CD4-positive, alpha-beta memory T cell (primary cell): ENCODE data around the gene MAPKAPK2. TPM values are rescaled to one million over a fixed set of nuclear protein-coding genes. Genes with fewer than 3 reads are reported as not detected.

Experiments
- CTCF ChIA-PET: fragments of 350-600 bp; sonication (Branson Sonifier 250); formaldehyde crosslinking; loops from one replicate; lab custom pipeline; 2021; ENCODE audit warnings: inconsistent platforms; ENCODE audit not compliant: partially characterized antibody; lab: Charles Lee
- POLR2A ChIA-PET: fragments of 350-600 bp; sonication (Branson Sonifier 250); formaldehyde crosslinking; loops from one replicate; lab custom pipeline; 2021; ENCODE audit not compliant: partially characterized antibody; lab: Charles Lee
- DNase-seq, 5 donors: peaks; one replicate each; pipeline versions ENCODE4 v3.0.0 to v3.0.0-alpha.2; 2020 to 2022; ENCODE audit warnings: mixed read lengths in 1 of 5
- H3K27ac ChIP-seq: one replicate; pipeline ENCODE4 v1.7.0; 2013; ENCODE audit warnings: low read depth, low read length
- H3K27me3 ChIP-seq: 2 replicates; pipeline ENCODE4 v1.7.0; 2013; ENCODE audit warnings: mild to moderate bottlenecking, low read length, moderate library complexity; ENCODE audit not compliant: insufficient read depth
- H3K36me3 ChIP-seq: 2 replicates; pipeline ENCODE4 v1.7.0; 2013; ENCODE audit warnings: mild to moderate bottlenecking, low read length, moderate library complexity; ENCODE audit not compliant: insufficient read depth
- H3K4me1 ChIP-seq: 2 replicates; pipeline ENCODE4 v1.7.0; 2013; ENCODE audit warnings: mild to moderate bottlenecking, low read length, moderate library complexity; ENCODE audit not compliant: insufficient read depth
- H3K4me3 ChIP-seq, 2 donors: one replicate each; pipeline ENCODE4 v1.7.0; 2013; ENCODE audit warnings: low read length in 2 of 2, mild to moderate bottlenecking in 1 of 2
- H3K9me3 ChIP-seq, 2 donors: one replicate each; pipeline ENCODE4 v1.7.0; 2013; ENCODE audit warnings: low read length in 2 of 2, control low read depth in 1 of 2; ENCODE audit not compliant: control insufficient read depth in 1 of 2
- H3K27ac Mint-ChIP-seq, 7 donors: one replicate each; pipeline ENCODE4 v1.8.0; 2020 to 2021; ENCODE audit warnings: mixed read lengths in 7 of 7, mild to moderate bottlenecking in 6 of 7, inconsistent platforms in 3 of 7, moderate library complexity in 3 of 7
- H3K27me3 Mint-ChIP-seq, 2 donors: one replicate each; pipeline ENCODE4 v1.8.0; 2020 to 2021; ENCODE audit warnings: mixed read lengths in 2 of 2
- H3K36me3 Mint-ChIP-seq, 2 donors: one replicate each; pipeline ENCODE4 v1.8.0; 2020 to 2021; ENCODE audit warnings: mixed read lengths in 2 of 2, inconsistent platforms in 1 of 2, mild to moderate bottlenecking in 1 of 2
- H3K4me1 Mint-ChIP-seq, 4 donors: one replicate each; pipeline ENCODE4 v1.8.0; 2020 to 2021; ENCODE audit warnings: mixed read lengths in 4 of 4, mild to moderate bottlenecking in 1 of 4
- H3K4me3 Mint-ChIP-seq, 8 donors: one replicate each; pipeline ENCODE4 v1.8.0; 2020 to 2021; ENCODE audit warnings: mixed read lengths in 8 of 8, mild to moderate bottlenecking in 7 of 8, moderate library complexity in 6 of 8, inconsistent platforms in 3 of 8
- H3K9me3 Mint-ChIP-seq, 8 donors: one replicate each; pipeline ENCODE4 v1.8.0; 2020 to 2021; ENCODE audit warnings: mixed read lengths in 8 of 8, mild to moderate bottlenecking in 5 of 8, inconsistent platforms in 3 of 8, moderate library complexity in 1 of 8
- intact Hi-C: fragments of 100-400 bp; cut with micrococcal nuclease; formaldehyde crosslinking; loops from one replicate; pipeline ENCODE4 v1.15.1; 2023
- polyA plus RNA-seq, 2 donors: library from polyadenylated mRNA; unstranded; fragments of 300-500 nt; fragmentation: Illumina TruSeq; gene quantifications; one replicate each; pipeline ENCODE4 v1.2.3, GENCODE V29; 2021
- total RNA-seq, 2 experiments: library from RNA; stranded (reverse); gene quantifications; one replicate each; pipeline ENCODE4 v1.2.3, GENCODE V29; 2021

Gene MAPKAPK2
- total and polyA plus RNA-seq, 4 experiments from 2014 or later, result 1.3 to 72.8 (median 37.8) TPM

DNA sequence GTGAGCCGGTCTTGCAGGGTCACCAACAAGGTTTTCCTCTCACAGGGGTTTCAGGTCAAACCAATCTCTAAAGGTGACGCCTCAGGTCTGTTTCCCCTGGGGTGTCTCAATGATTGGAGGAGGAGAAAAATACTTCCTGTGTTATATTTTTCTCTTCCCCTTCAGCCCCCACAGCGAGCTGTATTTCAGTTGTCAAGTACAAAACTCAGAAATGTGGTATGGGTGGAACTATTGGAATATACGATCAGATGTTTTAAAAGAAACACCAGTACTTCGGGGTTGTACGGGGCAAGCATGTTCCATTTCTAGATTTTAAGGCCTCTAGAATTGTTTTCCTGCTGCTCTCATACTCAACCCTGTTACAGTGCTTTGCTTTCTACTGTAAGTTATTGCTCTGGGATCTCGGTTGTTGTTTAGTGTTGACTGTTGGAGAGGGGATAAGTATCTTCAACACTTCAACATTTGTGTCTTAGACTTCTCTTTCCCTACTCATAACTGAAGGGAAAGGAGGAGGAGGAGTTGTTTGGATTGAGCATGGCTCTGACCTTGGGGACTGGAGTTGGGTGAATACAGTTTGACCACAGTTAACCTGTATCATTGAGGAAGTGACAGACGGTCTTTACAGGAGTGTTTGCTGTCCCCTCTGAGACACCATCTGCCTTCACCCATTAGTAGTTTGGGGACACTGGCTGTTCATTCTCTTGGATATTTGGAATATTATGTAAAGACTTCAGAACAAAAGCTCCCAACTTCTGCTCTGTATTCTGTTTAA, 2.0 kb downstream of the MAPKAPK2 start:
- intact Hi-C loops, result loop anchor here (1.0 kb wide), 2 partner anchors 17 to 40 kb away; no protein-coding TSS in a partner anchor
- CTCF ChIA-PET, result interaction anchor here (1.1 to 6.2 kb wide), 5 partner anchors 17 to 226 kb away, joined by 3 to 37 read pairs (median 4); partner anchors contain the start of gene EIF2D
- POLR2A ChIA-PET, result interaction anchor here (0.7 to 5.6 kb wide), 4 partner anchors 29 to 109 kb away, joined by 3 to 24 read pairs (median 4); partner anchors contain the start of gene EIF2D
- Mint-ChIP-seq H3K4me3 (peak overlapping the region; percentile 97 to 100 (median 100)), H3K4me1 (peaks cover 42 to 72% (median 54%) of the 10 kb centered on the region in 4 donors), H3K27ac (peak overlapping the region; percentile 94 to 100 (median 100)), H3K36me3 (peaks cover 0 to 16% of the 10 kb centered on the region in 2 donors), H3K27me3 (peaks cover 0 to 2% of the 10 kb centered on the region in 2 donors), H3K9me3 (peaks cover 0 to 4% (median 0%) of the 10 kb centered on the region in 8 donors)
- peak overlapping the region; percentile 55 to 93 for H3K4me3 ChIP-seq
- peaks cover 61% of the 10 kb centered on the region for H3K4me1 ChIP-seq
- no peaks in the 10 kb centered on the region for H3K36me3 ChIP-seq
- DNase-seq, result peak; percentile 34 to 69 (median 45)
- H3K27ac ChIP-seq, result peak overlapping the region; percentile 90
- no peaks in the 10 kb centered on the region for H3K9me3 ChIP-seq
- H3K27me3 ChIP-seq, result no peaks in the 10 kb centered on the region

DNA sequence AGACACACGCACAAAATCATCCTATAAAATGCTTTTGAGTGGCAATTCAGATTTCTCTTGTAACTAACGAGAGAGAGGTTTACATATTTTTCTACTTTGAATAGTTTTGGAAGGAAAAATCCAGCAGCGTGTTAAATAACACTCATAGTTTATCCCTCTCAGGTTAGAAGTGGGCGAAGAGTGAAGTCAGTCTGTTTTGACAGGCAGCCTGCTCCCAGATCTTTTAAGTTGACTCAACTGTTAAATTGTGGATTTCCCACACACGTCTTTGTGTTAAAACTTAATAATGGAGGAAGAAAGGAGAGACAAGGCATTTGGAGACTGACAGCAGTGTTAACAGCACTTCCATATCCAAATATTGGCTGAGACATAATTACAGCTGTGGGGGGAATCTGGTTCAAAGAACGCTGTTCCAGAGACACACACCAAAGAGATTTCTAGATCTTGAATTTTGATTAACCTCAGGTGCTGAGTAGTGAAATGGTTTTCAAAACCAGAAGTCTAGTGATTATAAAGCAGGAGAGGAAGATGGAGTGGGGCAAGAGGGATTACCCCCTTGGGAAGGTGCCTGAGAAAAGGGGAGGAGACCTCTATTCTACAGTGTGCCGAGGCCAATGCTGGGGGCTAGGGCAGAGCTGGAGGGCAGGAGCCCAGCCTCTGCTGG, 2.7 kb downstream of the MAPKAPK2 start:
- H3K27ac ChIP-seq, result no peak overlapping the region
- POLR2A ChIA-PET, result interaction anchor here (5.6 kb wide), 1 partner anchor 28 kb away, joined by 24 read pairs; no protein-coding TSS in a partner anchor
- peak overlapping the region in 1 of 2 donors; percentile 93 for H3K4me3 ChIP-seq
- H3K36me3 ChIP-seq, result no peaks in the 10 kb centered on the region
- DNase-seq, result no peak
- intact Hi-C loops, result no loop called here
- H3K9me3 ChIP-seq, result no peaks in the 10 kb centered on the region
- peaks cover 69% of the 10 kb centered on the region for H3K4me1 ChIP-seq
- CTCF ChIA-PET, result interaction anchor here (0.8 to 6.2 kb wide), 6 partner anchors 16 to 75 kb away, joined by 3 to 37 read pairs (median 4); partner anchors contain the start of genes DYRK3 and EIF2D
- peaks cover 0 to 22% of the 10 kb centered on the region in 2 donors for H3K36me3 Mint-ChIP-seq
- H3K4me1 Mint-ChIP-seq, result peaks cover 49 to 79% (median 61%) of the 10 kb centered on the region in 4 donors
- peak overlapping the region; percentile 97 to 100 (median 100) for H3K4me3 Mint-ChIP-seq
- peaks cover 0 to 4% (median 0%) of the 10 kb centered on the region in 8 donors for H3K9me3 Mint-ChIP-seq
- H3K27me3 Mint-ChIP-seq, result no peaks in the 10 kb centered on the region
- H3K27ac Mint-ChIP-seq, result peak overlapping the region; percentile 47 to 100 (median 99)
- H3K27me3 ChIP-seq, result no peaks in the 10 kb centered on the region

- Mint-ChIP-seq H3K4me3 (peak overlapping the region in 5 of 8 donors; percentile 21 to 99 (median 46)), H3K27ac (peak overlapping the region in 4 of 7 donors; percentile 40 to 94 (median 63)), H3K9me3 (peaks cover 0 to 4% (median 0%) of the 10 kb centered on the region in 8 donors), H3K36me3 (peaks cover 0 to 27% of the 10 kb centered on the region in 2 donors), H3K27me3 (no peaks in the 10 kb centered on the region), H3K4me1 (peaks cover 53 to 85% (median 65%) of the 10 kb centered on the region in 4 donors)
- no peaks in the 10 kb centered on the region for H3K9me3 ChIP-seq
- POLR2A ChIA-PET, result interaction anchor here (1.0 to 5.6 kb wide), 4 partner anchors 27 to 234 kb away, joined by 3 to 24 read pairs (median 4); partner anchors contain the start of genes FCMR and IKBKE
- no peak overlapping the region for H3K27ac ChIP-seq
- intact Hi-C loops, result no loop called here
- peaks cover 74% of the 10 kb centered on the region for H3K4me1 ChIP-seq
- no peak overlapping the region for H3K4me3 ChIP-seq
- no peak for DNase-seq
- no peaks in the 10 kb centered on the region for H3K36me3 ChIP-seq
- CTCF ChIA-PET, result interaction anchor here (0.8 to 6.2 kb wide), 7 partner anchors 10 to 143 kb away, joined by 3 to 37 read pairs (median 4); partner anchors contain the start of gene DYRK3
- no peaks in the 10 kb centered on the region for H3K27me3 ChIP-seq
Observed at GRCh38 chr1:206687915-206688442, 3.3 kb downstream of the MAPKAPK2 start.

- H3K4me1 ChIP-seq, result peaks cover 78% of the 10 kb centered on the region
- Mint-ChIP-seq H3K4me3 (peak overlapping the region in 3 of 8 donors; percentile 25 to 53 (median 27)), H3K27me3 (no peaks in the 10 kb centered on the region), H3K4me1 (peaks cover 63 to 97% (median 78%) of the 10 kb centered on the region in 4 donors), H3K27ac (peak overlapping the region in 4 of 7 donors; percentile 9 to 77 (median 52)), H3K9me3 (peaks cover 0 to 2% (median 0%) of the 10 kb centered on the region in 8 donors), H3K36me3 (peaks cover 12 to 49% of the 10 kb centered on the region in 2 donors)
- no peaks in the 10 kb centered on the region for H3K9me3 ChIP-seq
- ChIA-PET CTCF (interaction anchor here (1.1 to 6.2 kb wide), 7 partner anchors 15 to 221 kb away, joined by 3 to 37 read pairs (median 6); no protein-coding TSS in a partner anchor), POLR2A (interaction anchor here (5.6 kb wide), 1 partner anchor 25 kb away, joined by 24 read pairs; no protein-coding TSS in a partner anchor)
- H3K27me3 ChIP-seq, result no peaks in the 10 kb centered on the region
- no peak for DNase-seq
- no peak overlapping the region for H3K27ac ChIP-seq
- H3K36me3 ChIP-seq, result peaks cover 6% of the 10 kb centered on the region
- H3K4me3 ChIP-seq, result no peak overlapping the region
- intact Hi-C loops, result no loop called here
Observed at GRCh38 chr1:206690516-206690915, 5.8 kb downstream of the MAPKAPK2 start.

GRCh38 chr1:206691604-206692003, 6.9 kb downstream of the MAPKAPK2 start:
- no peak for DNase-seq
- H3K27me3 ChIP-seq, result no peaks in the 10 kb centered on the region
- H3K9me3 Mint-ChIP-seq, result peaks cover 0 to 2% (median 0%) of the 10 kb centered on the region in 8 donors
- ChIA-PET CTCF (interaction anchor here (0.6 to 6.2 kb wide), 9 partner anchors 10 to 295 kb away, joined by 3 to 37 read pairs (median 4); no protein-coding TSS in a partner anchor), POLR2A (interaction anchor here (1.2 kb wide), 1 partner anchor 198 kb away, joined by 3 read pairs; no protein-coding TSS in a partner anchor)
- no peak overlapping the region for H3K4me3 ChIP-seq
- H3K4me3 Mint-ChIP-seq, result peak overlapping the region in 3 of 8 donors; percentile 16 to 37 (median 23)
- H3K36me3 Mint-ChIP-seq, result peaks cover 20 to 52% of the 10 kb centered on the region in 2 donors
- H3K27ac ChIP-seq, result no peak overlapping the region
- H3K36me3 ChIP-seq, result peaks cover 13% of the 10 kb centered on the region
- peak overlapping the region in 5 of 7 donors; percentile 12 to 89 (median 29) for H3K27ac Mint-ChIP-seq
- no peaks in the 10 kb centered on the region for H3K27me3 Mint-ChIP-seq
- peaks cover 65 to 98% (median 83%) of the 10 kb centered on the region in 4 donors for H3K4me1 Mint-ChIP-seq
- H3K4me1 ChIP-seq, result peaks cover 79% of the 10 kb centered on the region
- no peaks in the 10 kb centered on the region for H3K9me3 ChIP-seq
- intact Hi-C loops, result no loop called here

DNA sequence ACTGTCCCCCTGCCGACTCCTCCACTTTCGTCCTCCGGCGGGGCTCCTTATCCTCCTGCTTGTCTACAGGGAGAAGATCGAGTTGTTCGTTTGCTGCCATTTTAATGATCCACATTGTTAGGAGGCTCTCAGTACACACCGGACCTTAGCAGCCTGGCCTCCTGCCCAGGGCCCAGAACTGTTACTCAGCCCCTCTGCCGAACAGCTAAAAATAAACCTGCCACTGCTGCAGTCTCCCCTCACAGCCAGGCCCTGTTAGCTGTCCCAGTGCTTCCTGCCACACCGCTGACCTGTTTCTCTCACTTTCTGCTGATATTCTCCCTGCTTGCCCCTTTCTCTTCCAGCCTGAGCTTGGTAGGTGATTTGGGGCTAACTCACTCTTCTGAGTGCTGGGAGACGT, 8.3 kb downstream of the MAPKAPK2 start:
- Mint-ChIP-seq H3K4me3 (peak overlapping the region in 2 of 8 donors; percentile 11 to 20), H3K9me3 (peaks cover 0 to 2% (median 0%) of the 10 kb centered on the region in 8 donors), H3K4me1 (peaks cover 63 to 98% (median 81%) of the 10 kb centered on the region in 4 donors), H3K27ac (peak overlapping the region in 4 of 7 donors; percentile 34 to 78 (median 54)), H3K27me3 (no peaks in the 10 kb centered on the region), H3K36me3 (peaks cover 25 to 65% of the 10 kb centered on the region in 2 donors)
- Histone ChIP-seq H3K9me3 (no peaks in the 10 kb centered on the region), H3K4me1 (peaks cover 66% of the 10 kb centered on the region), H3K4me3 (no peak overlapping the region), H3K27me3 (no peaks in the 10 kb centered on the region), H3K27ac (no peak overlapping the region), H3K36me3 (peaks cover 22% of the 10 kb centered on the region)
- POLR2A ChIA-PET, result interaction anchor here (0.8 to 2.1 kb wide), 3 partner anchors 10 to 199 kb away, joined by 3 to 6 read pairs (median 3); no protein-coding TSS in a partner anchor
- no peak for DNase-seq
- CTCF ChIA-PET, result interaction anchor here (0.8 to 1.0 kb wide), 2 partner anchors 16 to 33 kb away, joined by 3 read pairs; no protein-coding TSS in a partner anchor
- intact Hi-C loops, result no loop called here
